ENCODE measurements around the gene GTPBP4.
"Not testable (repeated sequence)": the region's sequence is repeated elsewhere in the genome, so short reads cannot be mapped to it uniquely, and the experiment has no call there.

Gene GTPBP4

DNA sequence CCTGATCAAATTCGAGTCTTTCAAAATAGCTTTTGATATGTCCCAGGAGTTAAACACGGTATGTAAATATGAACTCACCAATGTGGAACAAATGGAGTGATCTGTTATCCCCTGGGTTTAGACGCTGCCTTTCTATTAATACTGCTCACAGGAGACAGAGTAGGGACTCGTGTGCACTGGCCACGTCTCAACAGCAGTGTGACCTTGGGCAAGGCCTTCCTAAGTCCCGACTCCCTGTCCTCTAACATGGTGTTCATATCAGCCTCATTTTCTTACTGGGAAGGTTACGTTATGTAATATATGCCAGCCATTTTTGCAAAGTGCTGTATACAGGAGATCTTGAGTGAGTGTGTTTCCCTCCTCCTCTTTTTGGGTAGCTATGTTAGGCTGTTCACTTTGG is 69.8 kb downstream of the GTPBP4 start:
- Histone ChIP-seq H3K36me3 (peaks cover 22% of the 10 kb centered on the region), H3K4me3 (peak overlapping the region; percentile 97), H3K4me2 (peak overlapping the region; percentile 91), H3K4me1 (peaks cover 75% of the 10 kb centered on the region), H4K20me1 (peaks cover 71% of the 10 kb centered on the region), H3K27ac (peak overlapping the region; percentile 98), H3K27me3 (no peaks in the 10 kb centered on the region), H3K9ac (peak overlapping the region; percentile 96), H3K9me3 (no peaks in the 10 kb centered on the region)
- TF ChIP-seq Cebpa-rat (IDR thresholded peaks at IDR 0.05): no peak

GRCh38 chr10:1059902-1060301 is 71.7 kb downstream of the GTPBP4 start:
- Histone ChIP-seq H3K4me1 (peaks cover 79% of the 10 kb centered on the region), H3K27ac (peak overlapping the region; percentile 29; the same call in 1 of the 2 replicates), H3K9ac (no peak overlapping the region), H3K4me2 (peak overlapping the region; percentile 91), H4K20me1 (peaks cover 52% of the 10 kb centered on the region), H3K36me3 (peaks cover 4% of the 10 kb centered on the region; the same call in 1 of the 2 replicates), H3K4me3 (no peak overlapping the region), H3K27me3 (no peaks in the 10 kb centered on the region), H3K9me3 (no peaks in the 10 kb centered on the region)
- no peak for TF ChIP-seq Cebpa-rat (IDR thresholded peaks at IDR 0.05)

DNA sequence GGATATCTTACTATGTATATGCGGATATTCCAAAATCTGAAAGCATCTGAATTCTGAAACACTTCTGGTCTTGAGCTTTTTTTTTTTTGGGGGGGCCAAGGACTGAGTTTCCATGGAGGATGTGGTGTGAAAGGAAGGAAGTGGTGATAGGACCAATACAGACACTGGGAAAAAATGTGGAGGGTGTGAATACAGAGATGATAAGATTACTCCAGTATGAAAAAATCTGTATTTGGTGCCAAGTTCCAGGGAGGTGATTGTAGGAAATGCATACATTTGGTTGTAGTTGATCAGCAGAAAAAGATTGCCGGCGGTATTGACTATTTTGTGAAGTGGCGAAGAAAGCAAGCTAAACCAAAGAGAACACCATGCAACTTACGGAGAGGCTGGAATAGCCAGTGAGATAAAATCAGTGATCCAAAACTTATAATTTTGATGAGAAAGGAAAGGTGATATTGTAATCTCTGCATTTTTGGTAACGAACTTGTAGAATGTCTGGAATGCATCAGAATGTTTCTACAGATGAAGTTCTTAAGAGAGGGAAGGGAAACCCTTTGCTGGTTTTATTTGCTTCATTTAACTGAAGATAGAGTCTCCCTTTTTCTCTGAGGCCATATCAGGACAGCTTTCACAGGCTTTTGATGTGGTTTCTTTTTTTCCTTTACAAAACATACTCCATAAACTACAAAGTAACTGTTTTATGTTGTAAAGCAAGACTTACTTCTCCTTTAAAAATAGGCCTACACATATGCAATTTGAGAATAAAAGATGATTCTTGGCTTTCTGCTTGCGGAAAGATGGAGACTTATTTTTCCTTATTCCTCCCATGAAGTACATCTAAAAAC is 73.9 kb downstream of the GTPBP4 start:
- Histone ChIP-seq H3K4me2 (peak overlapping the region; percentile 91), H3K9ac (peak overlapping the region; percentile 71), H3K4me3 (peak overlapping the region; percentile 44), H3K4me1 (peaks cover 81% of the 10 kb centered on the region), H3K36me3 (peaks cover 8% of the 10 kb centered on the region; the same call in 1 of the 2 replicates), H4K20me1 (peaks cover 44% of the 10 kb centered on the region; the same call in 1 of the 2 replicates), H3K27me3 (no peaks in the 10 kb centered on the region), H3K9me3 (no peaks in the 10 kb centered on the region; the same call in 1 of the 2 replicates), H3K27ac (peak overlapping the region; percentile 84)
- no peak for TF ChIP-seq Cebpa-rat (IDR thresholded peaks at IDR 0.05)

- no peaks in the 10 kb centered on the region; the same call in 1 of the 2 replicates for H3K9me3 ChIP-seq
- no peaks in the 10 kb centered on the region for H3K27me3 ChIP-seq
- peak overlapping the region; percentile 91 for H3K4me2 ChIP-seq
- H3K4me3 ChIP-seq: peak overlapping the region; percentile 44
- peaks cover 36% of the 10 kb centered on the region; the same call in 1 of the 2 replicates for H4K20me1 ChIP-seq
- no peak for TF ChIP-seq Cebpa-rat (IDR thresholded peaks at IDR 0.05)
- H3K27ac ChIP-seq: peak overlapping the region; percentile 84
- peaks cover 78% of the 10 kb centered on the region for H3K4me1 ChIP-seq
- H3K36me3 ChIP-seq: peaks cover 12% of the 10 kb centered on the region; the same call in 1 of the 2 replicates
- H3K9ac ChIP-seq: peak overlapping the region; percentile 71
Observed at GRCh38 chr10:1063232-1063865, 75.1 kb downstream of the GTPBP4 start.

DNA sequence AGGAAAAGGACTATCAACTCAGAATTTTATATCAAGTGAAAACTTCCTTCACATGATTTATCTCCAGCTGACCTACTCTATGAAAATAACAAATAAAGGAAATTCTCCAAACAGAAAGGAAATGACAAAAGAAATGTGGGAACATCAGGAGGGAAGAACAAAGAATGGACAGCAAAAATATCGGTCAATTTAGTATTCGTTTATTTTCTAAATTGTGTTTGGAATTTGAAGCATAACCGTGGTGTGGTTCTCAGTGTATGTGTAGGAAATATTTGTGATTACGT is 76.7 kb downstream of the GTPBP4 start:
- Histone ChIP-seq H3K4me1 (peaks cover 69% of the 10 kb centered on the region), H3K9ac (no peak overlapping the region; the same call in 1 of the 2 replicates)
- no peak for TF ChIP-seq Cebpa-rat (IDR thresholded peaks at IDR 0.05)

DNA sequence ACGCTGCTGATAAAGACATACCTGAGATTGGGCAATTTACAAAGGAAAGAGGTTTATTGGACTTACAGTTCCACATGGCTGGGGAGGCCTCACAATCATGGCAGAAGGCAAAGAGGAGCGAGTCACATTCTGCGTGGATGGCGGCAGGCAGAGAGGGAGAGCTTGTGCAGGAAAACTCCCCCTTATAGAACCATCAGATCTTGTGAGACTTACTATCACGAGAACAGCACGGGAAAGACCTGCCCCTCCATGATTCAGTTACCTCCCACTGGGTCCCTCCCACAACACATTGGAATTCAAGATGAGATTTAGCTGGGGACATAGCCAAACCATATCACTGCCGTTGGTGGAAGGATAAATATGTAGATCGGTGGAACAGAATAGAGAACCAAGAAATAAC is 78.5 kb downstream of the GTPBP4 start:
- Histone ChIP-seq H4K20me1 (peaks cover 25% of the 10 kb centered on the region), H3K4me1 (peaks cover 51% of the 10 kb centered on the region), H3K36me3 (peaks cover 16% of the 10 kb centered on the region)
- not testable (repeated sequence) for H3K4me3 ChIP-seq, H3K27me3 ChIP-seq, H3K4me2 ChIP-seq, H3K9ac ChIP-seq, H3K9me3 ChIP-seq, H3K27ac ChIP-seq

More for the DNA sequence above, 76.7 kb downstream of the GTPBP4 start:
- H3K27ac ChIP-seq: peak overlapping the region; percentile 84; the same call in 1 of the 2 replicates
- no peaks in the 10 kb centered on the region for H3K27me3 ChIP-seq
- peaks cover 21% of the 10 kb centered on the region; the same call in 1 of the 2 replicates for H4K20me1 ChIP-seq
- H3K4me3 ChIP-seq: no peak overlapping the region
- no peaks in the 10 kb centered on the region; the same call in 1 of the 2 replicates for H3K9me3 ChIP-seq
- peaks cover 9% of the 10 kb centered on the region; the same call in 1 of the 2 replicates for H3K36me3 ChIP-seq
- peak overlapping the region; percentile 91 for H3K4me2 ChIP-seq

DNA sequence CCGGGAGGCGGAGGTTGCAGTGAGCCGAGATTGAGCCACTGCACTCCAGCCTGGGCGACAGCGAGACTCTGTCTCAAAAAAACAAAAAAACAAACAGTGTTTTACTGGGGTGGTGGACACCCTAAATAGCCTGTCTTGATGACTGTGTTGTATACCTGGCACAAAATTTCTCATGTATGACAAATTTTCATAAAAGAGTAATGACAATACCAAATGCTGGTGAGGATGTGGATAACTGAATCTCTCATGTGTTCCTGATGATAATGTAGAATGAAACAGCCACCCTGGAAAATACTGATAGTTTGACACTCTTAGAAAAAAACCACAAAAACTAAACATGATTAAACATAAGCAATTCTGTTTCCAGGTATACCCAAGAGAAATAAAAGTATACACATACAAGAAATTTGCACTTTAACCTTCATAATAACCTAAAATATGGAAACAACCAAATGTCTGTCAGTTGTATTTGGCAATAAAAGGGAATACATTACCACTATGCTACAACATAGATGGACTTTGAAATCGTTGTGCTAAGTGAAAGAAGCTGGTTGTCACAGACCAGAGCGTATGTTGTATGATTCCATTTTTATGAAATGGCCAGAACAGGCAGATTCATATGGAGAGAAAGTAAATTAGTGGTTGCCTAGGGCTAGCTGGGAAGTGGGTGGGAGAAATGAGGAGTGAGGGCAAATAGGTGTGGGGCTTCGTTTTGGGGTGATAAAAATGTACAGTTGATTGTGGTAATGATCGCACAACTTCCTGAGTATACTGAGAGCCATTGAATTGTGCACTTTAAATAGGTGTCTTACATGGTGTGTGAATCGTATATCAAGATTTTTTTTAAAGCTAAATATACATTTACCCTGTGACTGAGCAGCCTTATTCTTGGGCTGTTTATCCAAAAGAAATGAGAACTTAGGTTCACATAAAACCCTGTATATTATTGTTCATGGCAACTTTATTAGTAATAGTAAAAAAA is 80.4 kb downstream of the GTPBP4 start:
- H3K9me3 ChIP-seq: no peaks in the 10 kb centered on the region; the same call in 1 of the 2 replicates
- H3K27me3 ChIP-seq: no peaks in the 10 kb centered on the region
- no peak overlapping the region for H3K4me3 ChIP-seq
- peaks cover 32% of the 10 kb centered on the region for H3K4me1 ChIP-seq
- no peak overlapping the region for H3K4me2 ChIP-seq
- peaks cover 30% of the 10 kb centered on the region for H3K36me3 ChIP-seq
- peaks cover 29% of the 10 kb centered on the region for H4K20me1 ChIP-seq
- TF ChIP-seq Cebpa-rat (IDR thresholded peaks at IDR 0.05): no peak
- H3K9ac ChIP-seq: no peak overlapping the region
- no peak overlapping the region for H3K27ac ChIP-seq

Measured in BLaER1 (cell line).